Measurements from ENCODE around the gene SEC24D.
"Not testable (repeated sequence)": the region's sequence is repeated elsewhere in the genome, so short reads cannot be mapped to it uniquely, and the experiment has no call there.

Gene SEC24D

GRCh38 chr4:118799231-118799942 lies 36.5 kb downstream of the SEC24D start:
- H3K23ac ChIP-seq (ENCODE audit: low read length), result peak overlapping the region; percentile 42
- no peak overlapping the region for H2AK5ac ChIP-seq (ENCODE audit: low read length)
- H2AFZ ChIP-seq (ENCODE audit: insufficient read depth, low read length, poor library complexity), result no peak overlapping the region
- H2BK5ac ChIP-seq (ENCODE audit: low read depth, low read length, poor library complexity), result no peak overlapping the region
- no peak overlapping the region for H3K4ac ChIP-seq (ENCODE audit: low read depth, low read length)
- no peaks in the 10 kb centered on the region for H3K79me2 ChIP-seq (ENCODE audit: control insufficient read depth, insufficient read depth, low read length, poor library complexity)
- no peak overlapping the region for H3K9ac ChIP-seq (ENCODE audit: low read length)
- H3K18ac ChIP-seq (ENCODE audit: low read length), result no peak overlapping the region
- no peaks in the 10 kb centered on the region for H3K4me1 ChIP-seq (ENCODE audit: control insufficient read depth in 1 of 2, insufficient read depth in 2 of 2, low read length in 2 of 2)
- no peak overlapping the region for H2BK12ac ChIP-seq (ENCODE audit: low read length)
- H3K14ac ChIP-seq (ENCODE audit: low read length), result no peak overlapping the region
- H4K8ac ChIP-seq (ENCODE audit: low read depth, low read length), result no peak overlapping the region
- peaks cover 25 to 45% of the 10 kb centered on the region in 2 experiments for H3K36me3 ChIP-seq (ENCODE audit: control insufficient read depth in 1 of 2, insufficient read depth in 2 of 2, low read length in 2 of 2)
- H3K27ac ChIP-seq (ENCODE audit: low read depth, low read length), result no peak overlapping the region
- H3K27me3 ChIP-seq (ENCODE audit: insufficient read depth, low read length), result no peaks in the 10 kb centered on the region
- H3K4me3 ChIP-seq (ENCODE audit: low read depth, low read length), result no peak overlapping the region
- no CpG with 5 or more reads among the region's 9 CpGs for WGBS (ENCODE audit: extremely low coverage, insufficient coverage, insufficient read length)
- no peak for DNase-seq
- no peak overlapping the region for H2BK120ac ChIP-seq (ENCODE audit: insufficient read depth, low read length, poor library complexity)
- peaks cover 2% of the 10 kb centered on the region for H3K9me3 ChIP-seq (ENCODE audit: insufficient read depth, low read depth, low read length)
- no peak overlapping the region for H4K12ac ChIP-seq (ENCODE audit: low read depth, low read length)
- no peak overlapping the region for H3K4me2 ChIP-seq (ENCODE audit: low read length)
- H4K91ac ChIP-seq (ENCODE audit: low read depth, low read length), result no peak overlapping the region
- no peaks in the 10 kb centered on the region for H3K79me1 ChIP-seq (ENCODE audit: low read length)

- no peak overlapping the region for H3K4me3 ChIP-seq (ENCODE audit: low read depth, low read length)
- no peaks in the 10 kb centered on the region for H3K27me3 ChIP-seq (ENCODE audit: insufficient read depth, low read length)
- no peaks in the 10 kb centered on the region for H3K79me1 ChIP-seq (ENCODE audit: low read length)
- no peaks in the 10 kb centered on the region for H3K4me1 ChIP-seq (ENCODE audit: control insufficient read depth in 1 of 2, insufficient read depth in 2 of 2, low read length in 2 of 2)
- WGBS (ENCODE audit: extremely low coverage, insufficient coverage, insufficient read length), result no CpG with 5 or more reads among the region's 3 CpGs
- no peak overlapping the region for H4K91ac ChIP-seq (ENCODE audit: low read depth, low read length)
- no peak for DNase-seq
- H3K79me2 ChIP-seq (ENCODE audit: control insufficient read depth, insufficient read depth, low read length, poor library complexity), result no peaks in the 10 kb centered on the region
- H3K9me3 ChIP-seq (ENCODE audit: insufficient read depth, low read depth, low read length), result peaks cover 2% of the 10 kb centered on the region
- no peak overlapping the region for H2BK120ac ChIP-seq (ENCODE audit: insufficient read depth, low read length, poor library complexity)
- no peak overlapping the region for H3K23ac ChIP-seq (ENCODE audit: low read length)
- H3K9ac ChIP-seq (ENCODE audit: low read length), result no peak overlapping the region
- H3K4ac ChIP-seq (ENCODE audit: low read depth, low read length), result no peak overlapping the region
- peaks cover 25 to 46% of the 10 kb centered on the region in 2 experiments for H3K36me3 ChIP-seq (ENCODE audit: control insufficient read depth in 1 of 2, insufficient read depth in 2 of 2, low read length in 2 of 2)
- H2BK5ac ChIP-seq (ENCODE audit: low read depth, low read length, poor library complexity), result no peak overlapping the region
- H3K27ac ChIP-seq (ENCODE audit: low read depth, low read length), result no peak overlapping the region
- H2AFZ ChIP-seq (ENCODE audit: insufficient read depth, low read length, poor library complexity), result no peak overlapping the region
- no peak overlapping the region for H3K14ac ChIP-seq (ENCODE audit: low read length)
- H3K4me2 ChIP-seq (ENCODE audit: low read length), result no peak overlapping the region
- no peak overlapping the region for H3K18ac ChIP-seq (ENCODE audit: low read length)
- H4K8ac ChIP-seq (ENCODE audit: low read depth, low read length), result no peak overlapping the region
- no peak overlapping the region for H2AK5ac ChIP-seq (ENCODE audit: low read length)
- H2BK12ac ChIP-seq (ENCODE audit: low read length), result no peak overlapping the region
- H4K12ac ChIP-seq (ENCODE audit: low read depth, low read length), result no peak overlapping the region
Observed at GRCh38 chr4:118798658-118799057, 37.3 kb downstream of the SEC24D start.

- no peak overlapping the region for H2AFZ ChIP-seq (ENCODE audit: insufficient read depth, low read length, poor library complexity)
- H4K91ac ChIP-seq (ENCODE audit: low read depth, low read length), result no peak overlapping the region
- H3K18ac ChIP-seq (ENCODE audit: low read length), result no peak overlapping the region
- no peak overlapping the region for H3K23ac ChIP-seq (ENCODE audit: low read length)
- H4K12ac ChIP-seq (ENCODE audit: low read depth, low read length), result no peak overlapping the region
- DNase-seq, result peak in 1 of 2 donors; percentile 22
- no peak overlapping the region for H3K4me2 ChIP-seq (ENCODE audit: low read length)
- no peak overlapping the region for H3K27ac ChIP-seq (ENCODE audit: low read depth, low read length)
- no peak overlapping the region for H2BK12ac ChIP-seq (ENCODE audit: low read length)
- peaks cover 23 to 47% of the 10 kb centered on the region in 2 experiments for H3K36me3 ChIP-seq (ENCODE audit: control insufficient read depth in 1 of 2, insufficient read depth in 2 of 2, low read length in 2 of 2)
- no peak overlapping the region for H4K8ac ChIP-seq (ENCODE audit: low read depth, low read length)
- no peaks in the 10 kb centered on the region for H3K79me2 ChIP-seq (ENCODE audit: control insufficient read depth, insufficient read depth, low read length, poor library complexity)
- H2BK5ac ChIP-seq (ENCODE audit: low read depth, low read length, poor library complexity), result no peak overlapping the region
- no peak overlapping the region for H3K9ac ChIP-seq (ENCODE audit: low read length)
- H2BK120ac ChIP-seq (ENCODE audit: insufficient read depth, low read length, poor library complexity), result no peak overlapping the region
- H3K4me1 ChIP-seq (ENCODE audit: control insufficient read depth in 1 of 2, insufficient read depth in 2 of 2, low read length in 2 of 2), result no peaks in the 10 kb centered on the region
- no peak overlapping the region for H3K4me3 ChIP-seq (ENCODE audit: low read depth, low read length)
- no peaks in the 10 kb centered on the region for H3K9me3 ChIP-seq (ENCODE audit: insufficient read depth, low read depth, low read length)
- no CpG with 5 or more reads among the region's 3 CpGs for WGBS (ENCODE audit: extremely low coverage, insufficient coverage, insufficient read length)
- H2AK5ac ChIP-seq (ENCODE audit: low read length), result no peak overlapping the region
- H3K79me1 ChIP-seq (ENCODE audit: low read length), result no peaks in the 10 kb centered on the region
- no peak overlapping the region for H3K14ac ChIP-seq (ENCODE audit: low read length)
- no peaks in the 10 kb centered on the region for H3K27me3 ChIP-seq (ENCODE audit: insufficient read depth, low read length)
- no peak overlapping the region for H3K4ac ChIP-seq (ENCODE audit: low read depth, low read length)
Observed at GRCh38 chr4:118797558-118798142, 38.3 kb downstream of the SEC24D start.

DNA sequence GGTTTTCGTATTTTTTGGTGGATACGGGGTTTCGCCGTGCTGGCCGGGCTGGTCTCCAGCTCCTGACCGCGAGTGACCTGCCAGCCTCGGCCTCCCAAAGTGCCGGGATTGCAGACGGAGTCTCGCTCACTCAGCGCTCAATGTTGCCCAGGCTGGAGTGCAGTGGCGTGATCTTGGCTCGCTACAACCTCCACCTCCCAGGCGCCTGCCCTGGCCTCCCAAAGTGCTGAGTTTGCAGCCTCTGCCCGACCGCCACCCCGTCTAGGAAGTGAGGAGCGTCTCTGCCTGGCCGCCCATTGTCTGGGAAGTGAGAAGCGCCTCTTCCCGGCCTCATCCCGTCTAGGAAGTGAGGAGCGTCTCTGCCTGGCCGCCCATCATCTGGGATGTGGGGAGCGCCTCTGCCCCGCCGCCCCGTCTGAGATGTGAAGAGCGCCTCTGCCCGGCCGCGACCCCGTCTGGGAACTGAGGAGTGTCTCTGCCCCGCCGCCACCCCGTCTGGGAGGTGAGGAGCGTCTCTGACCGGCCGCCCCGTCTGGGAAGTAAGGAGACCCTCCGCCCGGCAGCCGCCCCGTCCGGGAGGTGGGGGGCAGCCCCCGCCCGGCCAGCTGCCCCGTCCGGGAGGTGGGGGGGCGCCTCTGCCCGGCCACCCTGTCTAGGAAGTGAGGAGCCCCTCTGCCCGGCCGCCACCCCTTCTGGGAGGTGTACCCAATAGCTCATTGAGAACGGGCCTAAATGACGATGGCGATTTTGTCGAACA lies 44.1 kb downstream of the SEC24D start:
- not testable (repeated sequence) for H3K4me3 ChIP-seq (ENCODE audit: low read depth, low read length); H2BK12ac ChIP-seq (ENCODE audit: low read length); H4K12ac ChIP-seq (ENCODE audit: low read depth, low read length); H3K18ac ChIP-seq (ENCODE audit: low read length); H3K79me1 ChIP-seq (ENCODE audit: low read length); H3K4me2 ChIP-seq (ENCODE audit: low read length); H2AK5ac ChIP-seq (ENCODE audit: low read length); H3K14ac ChIP-seq (ENCODE audit: low read length); H4K91ac ChIP-seq (ENCODE audit: low read depth, low read length); H3K4ac ChIP-seq (ENCODE audit: low read depth, low read length); DNase-seq; H3K4me1 ChIP-seq (ENCODE audit: control insufficient read depth in 1 of 2, insufficient read depth in 2 of 2, low read length in 2 of 2); H2AFZ ChIP-seq (ENCODE audit: insufficient read depth, low read length, poor library complexity); H3K9me3 ChIP-seq (ENCODE audit: insufficient read depth, low read depth, low read length); H3K23ac ChIP-seq (ENCODE audit: low read length); H4K8ac ChIP-seq (ENCODE audit: low read depth, low read length); H3K27me3 ChIP-seq (ENCODE audit: insufficient read depth, low read length); H2BK120ac ChIP-seq (ENCODE audit: insufficient read depth, low read length, poor library complexity); H3K27ac ChIP-seq (ENCODE audit: low read depth, low read length); H3K9ac ChIP-seq (ENCODE audit: low read length); H2BK5ac ChIP-seq (ENCODE audit: low read depth, low read length, poor library complexity); H3K79me2 ChIP-seq (ENCODE audit: control insufficient read depth, insufficient read depth, low read length, poor library complexity)
- peaks cover 24 to 28% of the 10 kb centered on the region in 2 experiments for H3K36me3 ChIP-seq (ENCODE audit: control insufficient read depth in 1 of 2, insufficient read depth in 2 of 2, low read length in 2 of 2)
- WGBS (ENCODE audit: extremely low coverage, insufficient coverage, insufficient read length), result no CpG with 5 or more reads among the region's 58 CpGs
